Kidney (tissue), 14 donors: ENCODE results near the gene HOXA3. TPM values are rescaled to one million over a fixed set of nuclear protein-coding genes. Genes with fewer than 3 reads are reported as not detected.

Experiments
- DNase-seq, 5 donors: peaks; one replicate each; pipeline ENCODE4 v3.0.0-alpha.2; 2013 to 2020
- FAIRE-seq: peaks from 2 replicates; lab custom pipeline; 2012; peaks lifted over from hg19 to GRCh38; lab: Jason Lieb, UNC
- H3K27ac ChIP-seq, 2 donors: one replicate each; pipeline ENCODE4 v1.7.0; 2013; ENCODE audit warnings: low read depth in 2 of 2, low read length in 2 of 2, inconsistent platforms in 1 of 2
- H3K27me3 ChIP-seq: one replicate; pipeline ENCODE4 v1.7.1; 2013; ENCODE audit warnings: low read length, inconsistent platforms; ENCODE audit not compliant: control insufficient read depth, insufficient read depth
- H3K36me3 ChIP-seq, 3 donors: one replicate each; pipeline versions ENCODE4 v1.7.0 to v1.7.1; 2013; ENCODE audit warnings: low read length in 3 of 3, control low read depth in 1 of 3, inconsistent platforms in 1 of 3; ENCODE audit not compliant: insufficient read depth in 3 of 3, control insufficient read depth in 2 of 3
- H3K4me1 ChIP-seq, 3 donors: one replicate each; pipeline versions ENCODE4 v1.7.0 to v1.7.1; 2013; ENCODE audit warnings: low read length in 3 of 3, inconsistent platforms in 1 of 3, low read depth in 1 of 3; ENCODE audit not compliant: control insufficient read depth in 2 of 3, insufficient read depth in 2 of 3
- H3K4me3 ChIP-seq, 3 donors: one replicate each; pipeline versions ENCODE4 v1.7.0 to v1.8.1; 2013; ENCODE audit warnings: low read length in 3 of 3, control low read depth in 1 of 3, inconsistent platforms in 1 of 3
- H3K9ac ChIP-seq, 3 donors: one replicate each; pipeline versions ENCODE4 v1.7.0 to v1.7.1; 2013; ENCODE audit warnings: low read length in 3 of 3, control low read depth in 1 of 3, inconsistent platforms in 1 of 3
- H3K9me3 ChIP-seq, 3 donors: one replicate each; pipeline versions ENCODE4 v1.7.0 to v1.7.1; 2013; ENCODE audit warnings: low read length in 3 of 3, control low read depth in 1 of 3, inconsistent platforms in 1 of 3; ENCODE audit not compliant: control insufficient read depth in 2 of 3, insufficient read depth in 1 of 3
- intact Hi-C: fragments of 100-400 bp; cut with DNase I; formaldehyde crosslinking; loops from one replicate; pipeline ENCODE4 v1.11.1; 2022
- microRNA-seq: library from miRNA; unstranded; fragments of <30 nt; microRNA quantifications from one replicate; pipeline ENCODE4 v1.2.0, GENCODE V29; 2020
- polyA plus RNA-seq: library from polyadenylated mRNA; stranded (reverse); fragments of 350-450 nt; fragmentation: Illumina TruSeq; extraction: RNeasy Lipid Tissue Mini Kit (QIAGEN cat#74804); gene quantifications from one replicate; pipeline ENCODE4 v1.2.3, GENCODE V29; 2014; ENCODE audit warnings: low read depth, low replicate concordance; ENCODE audit not compliant: insufficient read depth
- total RNA-seq: library from RNA; stranded (reverse); fragmentation: NEBNext Ultra II Directional; extraction: Animal tissue kit (Norgen Biotek cat#: 25700); gene quantifications from one replicate; pipeline ENCODE4 v1.2.1, GENCODE V29; 2021
- TF ChIP-seq, protein P1 (sequence below): IDR thresholded peaks from 3 replicates; pipeline ENCODE4 v1.5.1; 2012; ENCODE audit warnings: mild to moderate bottlenecking, moderate library complexity, borderline replicate concordance; ENCODE audit not compliant: insufficient read depth; ENCODE audit errors: extremely low read depth
- donor health status: control.
- donor health status: control.
- donor health status: control.
- donor health status: control.
- donor health status: control.
- donor health status: DM: yes; HTN: yes; CAD: no.
- donor health status: Normal renal cell carcinoma (clear cell type).

HOXA3 gene
- total and polyA plus RNA-seq, 2 donors from 2014 or later: 6.3 to 21.2 TPM

DNA sequence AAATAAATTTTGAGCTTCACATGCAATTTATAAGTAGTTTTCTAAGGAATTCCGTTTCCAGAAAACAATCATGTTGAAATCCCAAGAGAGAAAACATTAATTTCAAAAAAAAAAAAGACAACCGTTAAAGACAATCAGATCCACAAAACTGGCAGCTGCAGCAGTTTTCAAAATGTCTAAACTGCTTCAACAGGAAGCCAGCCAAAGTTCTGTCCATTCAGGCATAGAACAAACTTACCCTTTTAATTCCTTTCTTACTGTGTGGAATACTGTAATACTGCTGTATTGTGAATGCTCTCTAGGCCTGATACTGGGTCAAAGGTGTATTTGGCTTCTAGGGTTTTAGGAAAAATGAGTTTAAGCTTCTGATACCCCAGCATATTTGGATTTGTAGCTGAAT, 88.2 kb downstream of the HOXA3 start:
- no peak overlapping the region for H3K27ac ChIP-seq
- no peak overlapping the region for H3K9ac ChIP-seq
- intact Hi-C loops: no loop called here
- H3K27me3 ChIP-seq: no peaks in the 10 kb centered on the region
- H3K4me3 ChIP-seq: no peak overlapping the region
- FAIRE-seq: peak; percentile 25
- TF ChIP-seq, protein P1, sequence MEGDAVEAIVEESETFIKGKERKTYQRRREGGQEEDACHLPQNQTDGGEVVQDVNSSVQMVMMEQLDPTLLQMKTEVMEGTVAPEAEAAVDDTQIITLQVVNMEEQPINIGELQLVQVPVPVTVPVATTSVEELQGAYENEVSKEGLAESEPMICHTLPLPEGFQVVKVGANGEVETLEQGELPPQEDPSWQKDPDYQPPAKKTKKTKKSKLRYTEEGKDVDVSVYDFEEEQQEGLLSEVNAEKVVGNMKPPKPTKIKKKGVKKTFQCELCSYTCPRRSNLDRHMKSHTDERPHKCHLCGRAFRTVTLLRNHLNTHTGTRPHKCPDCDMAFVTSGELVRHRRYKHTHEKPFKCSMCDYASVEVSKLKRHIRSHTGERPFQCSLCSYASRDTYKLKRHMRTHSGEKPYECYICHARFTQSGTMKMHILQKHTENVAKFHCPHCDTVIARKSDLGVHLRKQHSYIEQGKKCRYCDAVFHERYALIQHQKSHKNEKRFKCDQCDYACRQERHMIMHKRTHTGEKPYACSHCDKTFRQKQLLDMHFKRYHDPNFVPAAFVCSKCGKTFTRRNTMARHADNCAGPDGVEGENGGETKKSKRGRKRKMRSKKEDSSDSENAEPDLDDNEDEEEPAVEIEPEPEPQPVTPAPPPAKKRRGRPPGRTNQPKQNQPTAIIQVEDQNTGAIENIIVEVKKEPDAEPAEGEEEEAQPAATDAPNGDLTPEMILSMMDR: no peak
- peaks cover 0 to 5% (median 4%) of the 10 kb centered on the region in 3 donors for H3K4me1 ChIP-seq
- H3K36me3 ChIP-seq: no peaks in the 10 kb centered on the region
- H3K9me3 ChIP-seq: no peaks in the 10 kb centered on the region
- peak in 2 of 5 donors; percentile 69 to 79 for DNase-seq

DNA sequence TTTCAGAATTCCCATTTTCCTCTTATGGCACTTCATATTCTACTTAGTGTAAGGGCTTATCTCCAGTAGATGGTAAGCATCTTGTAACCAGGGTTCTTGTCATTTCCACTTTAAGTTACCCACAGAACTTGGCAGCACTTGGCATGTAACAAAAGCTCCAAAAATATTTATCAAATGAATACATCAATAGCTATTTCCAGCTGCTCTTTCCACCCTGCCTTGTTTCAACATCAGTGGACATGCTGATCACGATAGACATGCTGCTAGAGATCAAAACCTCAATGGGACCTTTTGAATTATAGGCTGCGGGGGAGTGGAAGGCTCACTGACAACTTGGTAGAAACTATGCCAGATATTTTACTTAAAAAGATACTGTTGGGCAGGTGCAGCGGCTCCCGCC, 89.4 kb downstream of the HOXA3 start:
- Histone ChIP-seq H3K4me3 (no peak overlapping the region), H3K4me1 (peaks cover 0 to 5% (median 4%) of the 10 kb centered on the region in 3 donors), H3K27ac (no peak overlapping the region), H3K9ac (no peak overlapping the region), H3K36me3 (no peaks in the 10 kb centered on the region), H3K27me3 (no peaks in the 10 kb centered on the region), H3K9me3 (no peaks in the 10 kb centered on the region)
- DNase-seq (no peak), FAIRE-seq (no peak)
- TF ChIP-seq, protein P1: no peak
- intact Hi-C loops: no loop called here

Small RNA genes lying within 50 kb of the gene (microRNA-seq; reads per million reads assigned to microRNA genes)
- 2,648 reads per million, percentile 86 among the genes with 10 or more reads in this experiment for gene MIR196B

Other genes with a start within 250 kb of the HOXA3 start
- 2.4 TPM for gene HOXA1, start 56.6 kb downstream of the HOXA3 start, total RNA-seq
- gene HOXA1, start 56.6 kb downstream of the HOXA3 start, polyA plus RNA-seq: 1.1 TPM
- gene HOXA2, start 49.9 kb downstream of the HOXA3 start, total RNA-seq: 2.9 TPM
- 1.3 TPM for gene HOXA2, start 49.9 kb downstream of the HOXA3 start, polyA plus RNA-seq
- 11.2 TPM for gene HOXA4, start 21.8 kb downstream of the HOXA3 start, total RNA-seq
- 13.0 TPM for gene HOXA4, start 21.8 kb downstream of the HOXA3 start, polyA plus RNA-seq
- gene HOXA5, start 8.9 kb downstream of the HOXA3 start, total RNA-seq: 38.0 TPM
- 19.4 TPM for gene HOXA5, start 8.9 kb downstream of the HOXA3 start, polyA plus RNA-seq
- gene HOXA6, start 4.8 kb downstream of the HOXA3 start, total RNA-seq: 22.0 TPM
- gene HOXA6, start 4.8 kb downstream of the HOXA3 start, polyA plus RNA-seq: 1.1 TPM
- 31.3 TPM for gene HOXA7, start 4.1 kb upstream of the HOXA3 start, total RNA-seq
- 23.8 TPM for gene HOXA7, start 4.1 kb upstream of the HOXA3 start, polyA plus RNA-seq
- gene HOXA9, start 13.0 kb upstream of the HOXA3 start, total RNA-seq: 36.8 TPM
- 36.7 TPM for gene HOXA9, start 13.0 kb upstream of the HOXA3 start, polyA plus RNA-seq
- gene HOXA10, start 21.7 kb upstream of the HOXA3 start, total RNA-seq: 16.3 TPM
- gene HOXA10, start 21.7 kb upstream of the HOXA3 start, polyA plus RNA-seq: 17.9 TPM
- 5.2 TPM for gene HOXA11, start 32.6 kb upstream of the HOXA3 start, total RNA-seq
- gene HOXA11, start 32.6 kb upstream of the HOXA3 start, polyA plus RNA-seq: 5.5 TPM
- 0.44 TPM for gene HOXA13, start 47.5 kb upstream of the HOXA3 start, total RNA-seq
- 0.17 TPM for gene HOXA13, start 47.5 kb upstream of the HOXA3 start, polyA plus RNA-seq
- gene EVX1, start 90.2 kb upstream of the HOXA3 start, total RNA-seq: not detected
- 0.62 TPM for gene EVX1, start 90.2 kb upstream of the HOXA3 start, polyA plus RNA-seq